NCI-H446 treated with DMSO at 0.1 percent for 48 hours (cell line): ENCODE measurements around the gene KDM4C.
A peak's percentile ranks its signal among the peaks of the same experiment; 100 is the strongest.
"Not testable (repeated sequence)": the region's sequence is repeated elsewhere in the genome, so short reads cannot be mapped to it uniquely, and the experiment has no call there.

ENCODE experiments used
- DNase-seq: peaks from one replicate; lab custom pipeline; 2025; lab: John Stamatoyannopoulos, UW

The KDM4C gene

GRCh38 chr9:6757456-6758247, at the start of gene KDM4C:
KDM4C (plus strand) TSS chr9:6757973; CDS start chr9:6792989, 35,016 bp downstream.
- peak; percentile 96 for DNase-seq

DNA sequence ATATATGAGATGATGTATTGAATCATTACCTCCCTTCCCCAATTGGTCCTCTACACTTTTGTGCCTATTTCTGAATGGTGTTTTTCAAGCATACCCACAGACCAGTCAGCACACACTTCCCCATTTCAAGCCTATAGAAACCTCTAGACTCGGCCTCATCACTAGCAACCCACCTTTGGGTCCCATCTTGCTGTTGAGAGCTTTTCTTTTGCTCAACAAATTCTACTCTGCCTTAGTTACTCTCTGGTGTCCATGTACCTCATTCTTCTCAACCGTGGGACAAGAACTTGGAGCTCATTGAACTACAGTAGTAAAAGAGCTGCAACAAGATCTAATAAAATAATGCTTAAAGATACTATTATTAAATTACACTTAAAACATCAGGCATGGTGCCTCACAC, 49.0 kb upstream of the KDM4C start:
- DNase-seq = no peak

GRCh38 chr9:6711403-6711802, 46.4 kb upstream of the KDM4C start:
- DNase-seq = no peak

DNA sequence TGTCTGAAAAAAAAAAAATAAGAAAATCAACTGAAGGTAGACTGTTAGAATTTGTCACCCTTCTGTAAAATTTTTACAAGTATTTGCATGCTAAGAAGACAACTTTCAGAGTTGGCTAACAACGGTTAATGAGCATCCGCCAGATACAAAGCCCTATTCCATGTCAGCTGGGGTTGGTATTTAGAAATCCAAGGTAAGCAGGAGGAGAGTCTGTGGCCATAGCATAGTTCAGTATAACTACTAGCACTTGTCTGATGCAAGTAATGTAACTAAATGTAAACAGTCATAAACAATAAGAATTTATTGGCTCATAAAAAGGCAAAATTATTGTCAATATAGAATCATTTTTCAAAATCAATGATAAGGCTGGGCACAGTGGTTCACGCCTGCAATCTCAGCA, 45.7 kb upstream of the KDM4C start:
- DNase-seq = no peak

- DNase-seq = no peak
Observed at GRCh38 chr9:6714176-6714575, 43.6 kb upstream of the KDM4C start.

DNA sequence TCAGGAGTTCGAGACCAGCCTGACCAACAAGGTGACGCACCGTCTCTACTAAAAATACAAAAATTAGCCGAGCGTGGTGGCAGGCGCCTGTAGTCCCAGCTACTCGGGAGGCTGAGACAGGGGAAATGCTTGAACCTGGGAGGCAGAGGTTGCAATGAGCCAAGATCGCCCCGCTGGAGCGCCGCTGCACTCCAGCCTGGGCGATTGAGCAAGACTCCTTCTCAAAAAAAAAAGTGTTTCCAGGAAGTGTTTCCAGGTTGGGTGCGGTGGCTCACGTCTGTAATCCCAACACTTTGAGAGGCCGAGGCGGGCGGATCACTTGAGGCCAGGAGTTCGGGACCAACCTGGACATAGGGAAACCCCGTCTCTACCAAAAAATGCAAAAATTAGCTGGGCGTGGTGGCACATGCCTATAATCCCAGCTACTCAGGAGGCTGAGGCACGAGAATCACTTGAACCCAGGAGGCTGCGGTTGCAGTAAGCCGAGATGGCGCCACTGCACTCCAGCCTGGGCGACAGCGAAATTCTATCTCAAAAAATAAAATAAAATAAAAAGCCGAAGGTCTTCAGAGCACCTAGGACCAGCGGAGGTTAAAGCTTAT, 42.5 kb upstream of the KDM4C start:
- DNase-seq = not testable (repeated sequence)

DNA sequence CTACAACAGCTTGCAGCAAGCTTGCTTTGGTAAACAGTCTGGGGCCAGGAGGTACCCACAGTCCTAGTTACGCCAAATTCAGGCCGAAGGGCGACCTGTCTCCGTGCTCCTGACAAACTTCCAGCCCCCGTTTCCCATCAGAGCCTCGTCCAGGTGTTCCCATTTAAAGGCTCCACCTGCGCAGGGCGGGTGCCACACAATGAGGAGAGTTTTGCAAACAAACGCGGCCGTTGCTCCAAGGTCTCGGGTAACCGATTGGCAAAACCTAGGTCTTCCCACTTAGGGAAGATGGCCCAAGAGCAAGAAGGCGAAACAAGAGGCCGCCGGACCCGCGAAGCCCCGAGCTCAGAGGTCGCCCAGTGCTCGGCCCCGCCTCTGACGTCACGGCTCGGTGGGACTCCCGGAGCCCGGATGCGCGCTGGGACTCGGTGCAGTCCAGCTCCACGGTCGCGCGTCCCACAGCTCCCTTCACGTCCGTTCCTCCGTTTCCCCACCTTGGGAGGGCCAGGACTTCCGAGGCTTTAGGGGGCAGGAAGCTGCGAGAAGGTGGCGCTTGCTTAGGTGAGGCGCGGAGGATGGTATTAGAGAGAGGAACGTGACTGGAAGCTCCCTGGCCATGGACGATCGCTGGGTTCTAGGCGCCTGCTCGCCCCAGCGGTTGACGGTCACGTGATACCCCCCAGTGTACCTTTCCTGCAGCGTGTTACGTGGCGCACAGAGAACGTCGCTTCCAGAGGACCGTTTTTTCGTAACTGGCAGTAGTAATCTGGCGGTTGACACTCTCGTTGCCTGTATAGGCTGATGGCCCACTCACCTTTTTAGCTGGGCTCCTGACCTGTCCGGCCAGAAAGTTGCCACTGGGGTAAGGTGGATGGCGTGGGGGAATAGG, 41.8 kb upstream of the KDM4C start:
- DNase-seq = peak; percentile 22

- DNase-seq = no peak
Observed at GRCh38 chr9:6716766-6717165, 41.0 kb upstream of the KDM4C start.

DNA sequence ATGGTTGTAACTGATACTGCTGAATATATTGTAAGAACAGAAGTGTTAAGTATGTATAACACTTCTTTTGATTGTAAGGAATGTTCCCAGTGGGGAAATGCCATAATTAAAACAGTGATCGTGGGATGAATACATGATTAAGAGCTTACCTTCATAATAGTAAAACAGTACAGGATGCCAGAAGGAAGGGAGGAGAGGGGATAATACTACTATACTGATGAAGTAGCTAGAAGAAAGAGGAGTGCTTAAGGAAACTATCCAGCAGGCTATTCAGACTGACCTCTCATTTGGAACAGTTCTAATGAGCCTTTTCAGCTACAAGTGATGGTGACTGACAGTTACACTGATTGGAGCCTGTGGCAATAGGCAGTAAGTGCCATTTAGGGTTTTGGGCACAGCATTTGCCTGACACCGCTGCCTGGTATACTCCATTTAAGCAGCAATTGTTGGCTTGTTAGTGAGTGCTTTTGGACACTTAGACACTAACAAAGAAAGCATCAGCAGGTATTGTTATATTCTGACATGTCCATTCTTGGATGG, 33.8 kb upstream of the KDM4C start:
- no peak for DNase-seq

GRCh38 chr9:6733257-6733656, 24.5 kb upstream of the KDM4C start:
- no peak for DNase-seq

- no peak for DNase-seq
Observed at GRCh38 chr9:6733831-6734230, 23.9 kb upstream of the KDM4C start.

GRCh38 chr9:6735422-6735821, 22.4 kb upstream of the KDM4C start:
- no peak for DNase-seq

GRCh38 chr9:6739218-6739617, 18.6 kb upstream of the KDM4C start:
- DNase-seq = no peak

- not testable (repeated sequence) for DNase-seq
Observed at GRCh38 chr9:6748861-6749260, 8.9 kb upstream of the KDM4C start.

DNA sequence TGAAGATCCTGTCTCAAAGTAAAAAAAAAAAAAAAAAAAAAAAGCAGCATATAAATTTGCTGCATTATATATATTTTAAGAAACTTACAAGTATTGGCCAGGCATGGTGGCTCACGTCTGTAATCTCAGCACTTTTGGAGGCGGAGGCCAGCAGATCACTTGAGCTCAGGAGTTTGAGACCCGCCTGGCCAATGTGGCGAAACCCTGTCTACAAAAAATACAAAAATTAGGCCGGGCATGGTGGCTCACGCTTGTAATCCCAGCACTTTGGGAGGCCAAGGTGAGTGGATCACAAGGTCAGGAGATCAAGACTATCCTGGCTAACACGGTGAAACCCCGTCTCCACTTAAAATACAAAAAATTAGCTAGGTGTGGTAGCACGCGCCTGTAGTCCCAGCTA, 2.9 kb upstream of the KDM4C start:
- DNase-seq = not testable (repeated sequence)

DNA sequence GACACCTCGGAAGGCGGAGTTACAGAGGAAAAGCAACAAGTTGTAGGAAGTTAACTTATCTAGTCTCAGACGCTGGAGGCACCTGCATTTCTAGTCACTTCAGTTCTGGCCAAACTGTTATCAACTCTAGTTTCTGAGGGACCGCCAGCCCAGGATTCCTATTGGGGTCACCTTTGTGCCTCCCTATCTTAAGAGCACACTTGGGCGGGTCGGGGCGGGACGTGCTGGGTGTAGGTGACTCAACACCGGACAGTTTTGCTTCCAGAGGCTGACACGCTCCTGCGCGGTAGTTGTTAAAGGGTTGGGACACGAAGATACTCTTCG, 679 bp upstream of the KDM4C start:
- DNase-seq = peak; percentile 83

- DNase-seq = no peak
Observed at GRCh38 chr9:6758248-6758497, 400 bp downstream of the KDM4C start.

- DNase-seq = no peak
Observed at GRCh38 chr9:6758498-6759184, 868 bp downstream of the KDM4C start.

- DNase-seq = peak; percentile 22
Observed at GRCh38 chr9:6759185-6759977, 1.6 kb downstream of the KDM4C start.

- no peak for DNase-seq
Observed at GRCh38 chr9:6761306-6761705, 3.5 kb downstream of the KDM4C start.

GRCh38 chr9:6763244-6763643, 5.5 kb downstream of the KDM4C start:
- no peak for DNase-seq
